Testis (tissue), 3 donors: ENCODE measurements around the gene LAS1L. TPM values are rescaled to one million over a fixed set of nuclear protein-coding genes. Genes with fewer than 3 reads are reported as not detected.
"Not testable (repeated sequence)": the region's sequence is repeated elsewhere in the genome, so short reads cannot be mapped to it uniquely, and the experiment has no call there.

Source experiments
- DNase-seq: peaks from one replicate; pipeline ENCODE4 v3.0.0-alpha.2; 2019
- H3K27ac ChIP-seq, 2 donors: fragments of 200-600 bp; sonication (generic); one replicate each; pipeline ENCODE4 v1.5.1; 2019
- H3K27me3 ChIP-seq: fragments of 200-600 bp; sonication (generic); one replicate; pipeline ENCODE4 v1.5.1; 2019
- H3K36me3 ChIP-seq: fragments of 200-600 bp; sonication (generic); one replicate; pipeline ENCODE4 v1.5.1; 2017; ENCODE audit warnings: low read depth; ENCODE audit errors: missing control alignments
- H3K4me1 ChIP-seq: fragments of 200-600 bp; sonication (generic); one replicate; pipeline ENCODE4 v1.5.1; 2019
- H3K4me3 ChIP-seq, 2 donors: fragments of 200-600 bp; sonication (generic); one replicate each; pipeline ENCODE4 v1.5.1; 2017 to 2019
- H3K9me3 ChIP-seq: fragments of 200-600 bp; sonication (generic); one replicate; pipeline ENCODE4 v1.5.1; 2017
- POLR2A ChIP-seq: fragments of 450-650 bp; IDR thresholded peaks from one replicate; pipeline ENCODE4 v1.6.1; 2017; ENCODE audit warnings: antibody characterized with exemption, mild to moderate bottlenecking, moderate library complexity
- WGBS, 2 donors: methylation state at CpG; one replicate each; pipeline ENCODE4 v1.1.5; 2018; 5-methylcytosine and 5-hydroxymethylcytosine counted together
- intact Hi-C: fragments of 100-400 bp; cut with DNase I; formaldehyde crosslinking; loops from one replicate; pipeline ENCODE4 v1.15.1; 2023; ENCODE audit warnings: low total_unique reads
- polyA plus RNA-seq: library from polyadenylated mRNA; stranded (reverse); fragments of 350-450 nt; fragmentation: Illumina TruSeq; extraction: RNeasy Lipid Tissue Mini Kit (QIAGEN cat#74804); gene quantifications from one replicate; pipeline ENCODE4 v1.2.3, GENCODE V29; 2014; ENCODE audit warnings: low read depth, low replicate concordance; ENCODE audit not compliant: insufficient read depth
- total RNA-seq, 2 donors: library from RNA; depleted of rRNA; stranded (reverse); fragments of >200 nt; gene quantifications; one replicate each; pipeline ENCODE4 v1.2.3, GENCODE V29; 2016
- TF ChIP-seq, protein P1 (sequence below), 3 experiments: fragments of 450-650 bp in 2 of 3; fragments of 200-600 bp in 1 of 3; sonication (generic) in 1 of 3; IDR thresholded peaks; one replicate each; pipeline ENCODE4 v1.5.1; 2016 to 2019; ENCODE audit warnings: antibody characterized with exemption in 3 of 3, mild to moderate bottlenecking in 2 of 3, moderate library complexity in 1 of 3

LAS1L gene
- total and polyA plus RNA-seq, 3 donors from 2014 or later, result 50.8 to 89.7 (median 87.8) TPM

GRCh38 chrX:65502618-65503017 is 32.0 kb downstream of the LAS1L start:
- no peaks in the 10 kb centered on the region for H3K36me3 ChIP-seq
- WGBS, 2 donors, result 91% methylated on average over 11 of the region's 11 CpGs; no CpG with 5 or more reads in 1 of the 2 donors
- no peaks in the 10 kb centered on the region for H3K9me3 ChIP-seq
- intact Hi-C loops, result no loop called here
- TF ChIP-seq POLR2A, result no peak
- TF ChIP-seq, protein P1, sequence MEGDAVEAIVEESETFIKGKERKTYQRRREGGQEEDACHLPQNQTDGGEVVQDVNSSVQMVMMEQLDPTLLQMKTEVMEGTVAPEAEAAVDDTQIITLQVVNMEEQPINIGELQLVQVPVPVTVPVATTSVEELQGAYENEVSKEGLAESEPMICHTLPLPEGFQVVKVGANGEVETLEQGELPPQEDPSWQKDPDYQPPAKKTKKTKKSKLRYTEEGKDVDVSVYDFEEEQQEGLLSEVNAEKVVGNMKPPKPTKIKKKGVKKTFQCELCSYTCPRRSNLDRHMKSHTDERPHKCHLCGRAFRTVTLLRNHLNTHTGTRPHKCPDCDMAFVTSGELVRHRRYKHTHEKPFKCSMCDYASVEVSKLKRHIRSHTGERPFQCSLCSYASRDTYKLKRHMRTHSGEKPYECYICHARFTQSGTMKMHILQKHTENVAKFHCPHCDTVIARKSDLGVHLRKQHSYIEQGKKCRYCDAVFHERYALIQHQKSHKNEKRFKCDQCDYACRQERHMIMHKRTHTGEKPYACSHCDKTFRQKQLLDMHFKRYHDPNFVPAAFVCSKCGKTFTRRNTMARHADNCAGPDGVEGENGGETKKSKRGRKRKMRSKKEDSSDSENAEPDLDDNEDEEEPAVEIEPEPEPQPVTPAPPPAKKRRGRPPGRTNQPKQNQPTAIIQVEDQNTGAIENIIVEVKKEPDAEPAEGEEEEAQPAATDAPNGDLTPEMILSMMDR (IDR thresholded peaks at IDR 0.05), result no peak
- no peak overlapping the region for H3K4me3 ChIP-seq
- H3K4me1 ChIP-seq, result no peaks in the 10 kb centered on the region
- no peaks in the 10 kb centered on the region for H3K27me3 ChIP-seq
- DNase-seq, result no peak
- no peak overlapping the region for H3K27ac ChIP-seq

DNA sequence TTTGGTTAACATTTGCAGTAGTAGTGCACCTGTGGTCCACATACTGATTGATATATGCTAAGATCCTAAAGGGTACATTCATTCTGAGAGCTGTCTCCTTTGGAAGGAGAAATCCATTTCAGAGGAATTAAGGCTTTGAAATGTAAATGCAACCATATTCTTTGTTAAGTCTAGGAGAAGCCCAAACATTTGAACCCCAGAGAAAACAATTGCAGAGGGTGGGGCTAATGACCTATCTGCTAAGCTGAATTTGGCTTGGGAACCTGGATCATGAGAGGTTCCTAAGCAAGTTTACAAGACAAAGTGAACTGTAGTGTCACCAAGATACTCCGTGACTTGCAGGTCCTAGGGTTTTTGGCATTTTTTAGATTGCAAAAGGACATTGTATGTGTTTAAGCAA is 41.2 kb downstream of the LAS1L start:
- DNase-seq, result no peak
- H3K27me3 ChIP-seq, result no peaks in the 10 kb centered on the region
- WGBS, 2 donors, result 94 to 100% methylated on average over 1 of the region's 1 CpG
- no peaks in the 10 kb centered on the region for H3K4me1 ChIP-seq
- no peak overlapping the region for H3K27ac ChIP-seq
- H3K36me3 ChIP-seq, result no peaks in the 10 kb centered on the region
- H3K9me3 ChIP-seq, result no peaks in the 10 kb centered on the region
- no peak overlapping the region for H3K4me3 ChIP-seq
- intact Hi-C loops, result no loop called here
- TF ChIP-seq POLR2A, result no peak
- TF ChIP-seq, protein P1 (IDR thresholded peaks at IDR 0.05), result no peak

GRCh38 chrX:65491620-65492019 is 43.0 kb downstream of the LAS1L start:
- TF ChIP-seq POLR2A, result no peak
- H3K4me3 ChIP-seq, result no peak overlapping the region
- H3K36me3 ChIP-seq, result no peaks in the 10 kb centered on the region
- intact Hi-C loops, result no loop called here
- no peak overlapping the region for H3K27ac ChIP-seq
- WGBS, 2 donors, result 80 to 93% methylated on average over 3 of the region's 3 CpGs
- H3K4me1 ChIP-seq, result no peaks in the 10 kb centered on the region
- DNase-seq, result no peak
- H3K27me3 ChIP-seq, result no peaks in the 10 kb centered on the region
- H3K9me3 ChIP-seq, result no peaks in the 10 kb centered on the region

- TF ChIP-seq, protein P1 (IDR thresholded peaks at IDR 0.05), result no peak
- TF ChIP-seq POLR2A, result no peak
- intact Hi-C loops, result no loop called here
- Histone ChIP-seq H3K9me3 (no peaks in the 10 kb centered on the region), H3K27ac (no peak overlapping the region), H3K4me3 (no peak overlapping the region), H3K4me1 (no peaks in the 10 kb centered on the region), H3K36me3 (no peaks in the 10 kb centered on the region), H3K27me3 (no peaks in the 10 kb centered on the region)
- DNase-seq, result no peak
- WGBS, 2 donors, result 68 to 94% methylated on average over 5 of the region's 5 CpGs
Observed at GRCh38 chrX:65488495-65488894, 46.1 kb downstream of the LAS1L start.

DNA sequence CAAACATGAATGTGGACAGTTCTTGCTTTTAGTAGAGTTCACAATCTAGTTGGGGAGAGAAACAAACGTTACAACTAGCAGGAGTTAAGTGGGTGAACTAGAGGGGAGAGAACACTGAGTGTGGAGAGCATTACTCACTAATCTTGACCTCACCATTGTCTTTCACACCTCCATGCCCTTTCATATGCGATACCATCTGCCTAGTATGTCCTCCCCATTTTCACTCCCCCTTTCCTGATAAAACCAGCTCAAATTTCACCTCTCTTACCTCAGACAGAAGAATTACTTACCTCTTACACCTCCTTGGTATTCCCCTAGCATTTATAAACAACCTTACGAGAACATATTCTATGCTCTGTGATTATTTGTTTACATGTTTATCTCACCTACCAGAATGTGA is 53.6 kb downstream of the LAS1L start:
- DNase-seq, result no peak
- Histone ChIP-seq H3K4me3 (no peak overlapping the region), H3K4me1 (no peaks in the 10 kb centered on the region), H3K27ac (no peak overlapping the region), H3K27me3 (no peaks in the 10 kb centered on the region), H3K9me3 (no peaks in the 10 kb centered on the region), H3K36me3 (no peaks in the 10 kb centered on the region)
- TF ChIP-seq POLR2A, result no peak
- TF ChIP-seq, protein P1 (IDR thresholded peaks at IDR 0.05), result no peak
- intact Hi-C loops, result no loop called here
- 52 to 59% methylated on average over 3 of the region's 3 CpGs for WGBS, 2 donors

- H3K36me3 ChIP-seq, H3K27me3 ChIP-seq, H3K4me1 ChIP-seq, H3K9me3 ChIP-seq, DNase-seq, intact Hi-C loops, H3K27ac ChIP-seq, H3K4me3 ChIP-seq: not testable (repeated sequence)
- WGBS, 2 donors, result 87 to 94% methylated on average over 3 of the region's 3 CpGs
Observed at GRCh38 chrX:65479102-65479501, 55.5 kb downstream of the LAS1L start.
